ENCODE results near the gene TLCD2.

Gene TLCD2

GRCh38 chr17:1735834-1736347 is 25.7 kb upstream of the TLCD2 start:
- Histone ChIP-seq H3K4me3 (ENCODE audit: low read length in 2 of 2) (no peak overlapping the region), H3K4me1 (ENCODE audit: control insufficient read depth in 2 of 2, insufficient read depth in 2 of 2, low read length in 2 of 2) (peaks cover 2 to 4% of the 10 kb centered on the region in 2 donors), H3K27ac (ENCODE audit: low read depth in 2 of 2, low read length in 2 of 2) (no peak overlapping the region), H3K36me3 (ENCODE audit: control insufficient read depth in 2 of 2, insufficient read depth in 2 of 2, low read length in 2 of 2) (peaks cover 23 to 29% of the 10 kb centered on the region in 2 donors), H3K9ac (ENCODE audit: low read depth in 1 of 2, low read length in 2 of 2) (no peak overlapping the region), H3K9me3 (ENCODE audit: control insufficient read depth in 2 of 2, low read length in 2 of 2) (no peaks in the 10 kb centered on the region), H3K27me3 (ENCODE audit: control insufficient read depth in 2 of 2, insufficient read depth in 2 of 2, low read length in 2 of 2) (no peaks in the 10 kb centered on the region)

GRCh38 chr17:1735418-1735817 is 25.2 kb upstream of the TLCD2 start:
- H3K4me1 ChIP-seq (ENCODE audit: control insufficient read depth in 2 of 2, insufficient read depth in 2 of 2, low read length in 2 of 2), result peaks cover 6 to 9% of the 10 kb centered on the region in 2 donors
- no peaks in the 10 kb centered on the region for H3K27me3 ChIP-seq (ENCODE audit: control insufficient read depth in 2 of 2, insufficient read depth in 2 of 2, low read length in 2 of 2)
- H3K4me3 ChIP-seq (ENCODE audit: low read length in 2 of 2), result no peak overlapping the region
- peaks cover 23 to 29% of the 10 kb centered on the region in 2 donors for H3K36me3 ChIP-seq (ENCODE audit: control insufficient read depth in 2 of 2, insufficient read depth in 2 of 2, low read length in 2 of 2)
- no peak overlapping the region for H3K27ac ChIP-seq (ENCODE audit: low read depth in 2 of 2, low read length in 2 of 2)
- H3K9me3 ChIP-seq (ENCODE audit: control insufficient read depth in 2 of 2, low read length in 2 of 2), result no peaks in the 10 kb centered on the region
- H3K9ac ChIP-seq (ENCODE audit: low read depth in 1 of 2, low read length in 2 of 2), result no peak overlapping the region

- H3K4me3 ChIP-seq (ENCODE audit: low read length in 2 of 2), result no peak overlapping the region
- H3K27me3 ChIP-seq (ENCODE audit: control insufficient read depth in 2 of 2, insufficient read depth in 2 of 2, low read length in 2 of 2), result no peaks in the 10 kb centered on the region
- H3K4me1 ChIP-seq (ENCODE audit: control insufficient read depth in 2 of 2, insufficient read depth in 2 of 2, low read length in 2 of 2), result peaks cover 6 to 9% of the 10 kb centered on the region in 2 donors
- no peaks in the 10 kb centered on the region for H3K9me3 ChIP-seq (ENCODE audit: control insufficient read depth in 2 of 2, low read length in 2 of 2)
- no peak overlapping the region for H3K9ac ChIP-seq (ENCODE audit: low read depth in 1 of 2, low read length in 2 of 2)
- peaks cover 23 to 31% of the 10 kb centered on the region in 2 donors for H3K36me3 ChIP-seq (ENCODE audit: control insufficient read depth in 2 of 2, insufficient read depth in 2 of 2, low read length in 2 of 2)
- H3K27ac ChIP-seq (ENCODE audit: low read depth in 2 of 2, low read length in 2 of 2), result no peak overlapping the region
Observed at GRCh38 chr17:1733759-1734158, 23.6 kb upstream of the TLCD2 start.

- Histone ChIP-seq H3K9me3 (ENCODE audit: control insufficient read depth in 2 of 2, low read length in 2 of 2) (no peaks in the 10 kb centered on the region), H3K4me1 (ENCODE audit: control insufficient read depth in 2 of 2, insufficient read depth in 2 of 2, low read length in 2 of 2) (peaks cover 6 to 9% of the 10 kb centered on the region in 2 donors), H3K4me3 (ENCODE audit: low read length in 2 of 2) (no peak overlapping the region), H3K27ac (ENCODE audit: low read depth in 2 of 2, low read length in 2 of 2) (no peak overlapping the region), H3K9ac (ENCODE audit: low read depth in 1 of 2, low read length in 2 of 2) (no peak overlapping the region), H3K27me3 (ENCODE audit: control insufficient read depth in 2 of 2, insufficient read depth in 2 of 2, low read length in 2 of 2) (no peaks in the 10 kb centered on the region), H3K36me3 (ENCODE audit: control insufficient read depth in 2 of 2, insufficient read depth in 2 of 2, low read length in 2 of 2) (peaks cover 27 to 35% of the 10 kb centered on the region in 2 donors)
Observed at GRCh38 chr17:1732833-1733321, 22.7 kb upstream of the TLCD2 start.

GRCh38 chr17:1732241-1732832 is 22.2 kb upstream of the TLCD2 start:
- Histone ChIP-seq H3K4me1 (ENCODE audit: control insufficient read depth in 2 of 2, insufficient read depth in 2 of 2, low read length in 2 of 2) (peaks cover 6 to 9% of the 10 kb centered on the region in 2 donors), H3K36me3 (ENCODE audit: control insufficient read depth in 2 of 2, insufficient read depth in 2 of 2, low read length in 2 of 2) (peaks cover 24 to 36% of the 10 kb centered on the region in 2 donors)

GRCh38 chr17:1731194-1731506 is 21.0 kb upstream of the TLCD2 start:
- Histone ChIP-seq H3K36me3 (ENCODE audit: control insufficient read depth in 2 of 2, insufficient read depth in 2 of 2, low read length in 2 of 2) (peaks cover 23 to 37% of the 10 kb centered on the region in 2 donors), H3K27ac (ENCODE audit: low read depth in 2 of 2, low read length in 2 of 2) (peak overlapping the region in 1 of 2 donors; percentile 77), H3K4me3 (ENCODE audit: low read length in 2 of 2) (no peak overlapping the region), H3K9ac (ENCODE audit: low read depth in 1 of 2, low read length in 2 of 2) (no peak overlapping the region), H3K9me3 (ENCODE audit: control insufficient read depth in 2 of 2, low read length in 2 of 2) (no peaks in the 10 kb centered on the region), H3K4me1 (ENCODE audit: control insufficient read depth in 2 of 2, insufficient read depth in 2 of 2, low read length in 2 of 2) (peaks cover 4 to 6% of the 10 kb centered on the region in 2 donors), H3K27me3 (ENCODE audit: control insufficient read depth in 2 of 2, insufficient read depth in 2 of 2, low read length in 2 of 2) (no peaks in the 10 kb centered on the region)

More at GRCh38 chr17:1732241-1732832, 22.2 kb upstream of the TLCD2 start:
- Histone ChIP-seq H3K9ac (ENCODE audit: low read depth in 1 of 2, low read length in 2 of 2) (no peak overlapping the region), H3K9me3 (ENCODE audit: control insufficient read depth in 2 of 2, low read length in 2 of 2) (no peaks in the 10 kb centered on the region), H3K27ac (ENCODE audit: low read depth in 2 of 2, low read length in 2 of 2) (no peak overlapping the region), H3K27me3 (ENCODE audit: control insufficient read depth in 2 of 2, insufficient read depth in 2 of 2, low read length in 2 of 2) (no peaks in the 10 kb centered on the region), H3K4me3 (ENCODE audit: low read length in 2 of 2) (no peak overlapping the region)

- Histone ChIP-seq H3K27ac (ENCODE audit: low read depth in 2 of 2, low read length in 2 of 2) (peak overlapping the region; percentile 77), H3K4me3 (ENCODE audit: low read length in 2 of 2) (no peak overlapping the region), H3K27me3 (ENCODE audit: control insufficient read depth in 2 of 2, insufficient read depth in 2 of 2, low read length in 2 of 2) (no peaks in the 10 kb centered on the region), H3K4me1 (ENCODE audit: control insufficient read depth in 2 of 2, insufficient read depth in 2 of 2, low read length in 2 of 2) (peaks cover 6 to 8% of the 10 kb centered on the region in 2 donors), H3K9me3 (ENCODE audit: control insufficient read depth in 2 of 2, low read length in 2 of 2) (no peaks in the 10 kb centered on the region), H3K9ac (ENCODE audit: low read depth in 1 of 2, low read length in 2 of 2) (peak overlapping the region; percentile 32 to 51), H3K36me3 (ENCODE audit: control insufficient read depth in 2 of 2, insufficient read depth in 2 of 2, low read length in 2 of 2) (peaks cover 20 to 34% of the 10 kb centered on the region in 2 donors)
Observed at GRCh38 chr17:1730326-1731193, 20.4 kb upstream of the TLCD2 start.

- Histone ChIP-seq H3K27ac (ENCODE audit: low read depth in 2 of 2, low read length in 2 of 2) (peak overlapping the region; percentile 47 to 77), H3K27me3 (ENCODE audit: control insufficient read depth in 2 of 2, insufficient read depth in 2 of 2, low read length in 2 of 2) (no peaks in the 10 kb centered on the region), H3K4me1 (ENCODE audit: control insufficient read depth in 2 of 2, insufficient read depth in 2 of 2, low read length in 2 of 2) (peaks cover 12% of the 10 kb centered on the region in 2 donors), H3K36me3 (ENCODE audit: control insufficient read depth in 2 of 2, insufficient read depth in 2 of 2, low read length in 2 of 2) (peaks cover 18 to 34% of the 10 kb centered on the region in 2 donors), H3K9me3 (ENCODE audit: control insufficient read depth in 2 of 2, low read length in 2 of 2) (no peaks in the 10 kb centered on the region), H3K9ac (ENCODE audit: low read depth in 1 of 2, low read length in 2 of 2) (no peak overlapping the region), H3K4me3 (ENCODE audit: low read length in 2 of 2) (no peak overlapping the region)
Observed at GRCh38 chr17:1729966-1730325, 19.8 kb upstream of the TLCD2 start.

- peaks cover 17 to 20% of the 10 kb centered on the region in 2 donors for H3K4me1 ChIP-seq (ENCODE audit: control insufficient read depth in 2 of 2, insufficient read depth in 2 of 2, low read length in 2 of 2)
- no peak overlapping the region for H3K4me3 ChIP-seq (ENCODE audit: low read length in 2 of 2)
- no peak overlapping the region for H3K9ac ChIP-seq (ENCODE audit: low read depth in 1 of 2, low read length in 2 of 2)
- no peaks in the 10 kb centered on the region for H3K27me3 ChIP-seq (ENCODE audit: control insufficient read depth in 2 of 2, insufficient read depth in 2 of 2, low read length in 2 of 2)
- H3K27ac ChIP-seq (ENCODE audit: low read depth in 2 of 2, low read length in 2 of 2), result no peak overlapping the region
- H3K36me3 ChIP-seq (ENCODE audit: control insufficient read depth in 2 of 2, insufficient read depth in 2 of 2, low read length in 2 of 2), result peaks cover 12 to 26% of the 10 kb centered on the region in 2 donors
- H3K9me3 ChIP-seq (ENCODE audit: control insufficient read depth in 2 of 2, low read length in 2 of 2), result no peaks in the 10 kb centered on the region
Observed at GRCh38 chr17:1727876-1728630, 17.9 kb upstream of the TLCD2 start.
